C4-2B (cell line): Measurements from ENCODE around the gene OBSL1.

Source experiments
- CTCF ChIP-seq: fragments of 450-650 bp; conservative IDR thresholded peaks from 2 replicates; pipeline ENCODE4 v1.5.1; 2017; ENCODE audit warnings: mild to moderate bottlenecking
- ZFX ChIP-seq: fragments of 450-650 bp; IDR thresholded peaks from 2 replicates; pipeline ENCODE4 v1.6.1; 2017

GRCh38 chr2:219551441-219552381, 19.6 kb downstream of the OBSL1 start:
- TF ChIP-seq CTCF: no peak
- TF ChIP-seq ZFX: no peak
